HG03521 (cell line): ENCODE measurements around the gene ZNF622.
"Not testable (repeated sequence)": the region's sequence is repeated elsewhere in the genome, so short reads cannot be mapped to it uniquely, and the experiment has no call there.

ENCODE experiments used
- ATAC-seq: cut with Tn5 transposase; IDR thresholded peaks from one replicate; pipeline ENCODE4 v1.9.1; 2021; ENCODE audit warnings: mild to moderate bottlenecking, moderate library complexity; ENCODE audit not compliant: unreplicated experiment

The ZNF622 gene

GRCh38 chr5:16480821-16481538 lies 15.4 kb upstream of the ZNF622 start:
- no peak for ATAC-seq

GRCh38 chr5:16480144-16480543 lies 14.5 kb upstream of the ZNF622 start:
- no peak for ATAC-seq

- no peak for ATAC-seq
These were observed 11.9 kb upstream of the ZNF622 start for GRCh38 chr5:16477541-16477940.

- ATAC-seq: not testable (repeated sequence)
These were observed 10.8 kb upstream of the ZNF622 start for GRCh38 chr5:16476417-16476816.

- ATAC-seq: no peak
These were observed 5.8 kb upstream of the ZNF622 start for GRCh38 chr5:16471387-16471786.

GRCh38 chr5:16467363-16468219 lies 2.0 kb upstream of the ZNF622 start:
- ATAC-seq: peak; percentile 67

GRCh38 chr5:16464664-16465543 lies 696 bp downstream of the ZNF622 start:
- no peak for ATAC-seq

- no peak for ATAC-seq
These were observed 1.4 kb downstream of the ZNF622 start for GRCh38 chr5:16464231-16464630.

GRCh38 chr5:16461782-16462181 lies 3.8 kb downstream of the ZNF622 start:
- no peak for ATAC-seq

- no peak for ATAC-seq
These were observed 4.6 kb downstream of the ZNF622 start for GRCh38 chr5:16461026-16461425.

GRCh38 chr5:16459451-16459850 lies 6.1 kb downstream of the ZNF622 start:
- ATAC-seq: no peak

GRCh38 chr5:16457853-16458252 lies 7.7 kb downstream of the ZNF622 start:
- ATAC-seq: no peak

- ATAC-seq: no peak
These were observed 8.1 kb downstream of the ZNF622 start for GRCh38 chr5:16457451-16457850.

GRCh38 chr5:16456103-16456832 lies 9.3 kb downstream of the ZNF622 start:
- ATAC-seq: peak; percentile 67

- no peak for ATAC-seq
These were observed 9.9 kb downstream of the ZNF622 start for GRCh38 chr5:16455668-16456067.

GRCh38 chr5:16454686-16455085 lies 10.9 kb downstream of the ZNF622 start:
- no peak for ATAC-seq

GRCh38 chr5:16453609-16454008 lies 12.0 kb downstream of the ZNF622 start:
- ATAC-seq: no peak

GRCh38 chr5:16450163-16450562 lies 15.4 kb downstream of the ZNF622 start:
- ATAC-seq: peak; percentile 46

- ATAC-seq: no peak
These were observed 18.6 kb downstream of the ZNF622 start for GRCh38 chr5:16446993-16447392.

GRCh38 chr5:16437977-16438376 lies 27.6 kb downstream of the ZNF622 start:
- ATAC-seq: no peak
